ENCODE results near the gene PARM1.
A peak's percentile ranks its signal among the peaks of the same experiment; 100 is the strongest.

Gene PARM1, protein sequence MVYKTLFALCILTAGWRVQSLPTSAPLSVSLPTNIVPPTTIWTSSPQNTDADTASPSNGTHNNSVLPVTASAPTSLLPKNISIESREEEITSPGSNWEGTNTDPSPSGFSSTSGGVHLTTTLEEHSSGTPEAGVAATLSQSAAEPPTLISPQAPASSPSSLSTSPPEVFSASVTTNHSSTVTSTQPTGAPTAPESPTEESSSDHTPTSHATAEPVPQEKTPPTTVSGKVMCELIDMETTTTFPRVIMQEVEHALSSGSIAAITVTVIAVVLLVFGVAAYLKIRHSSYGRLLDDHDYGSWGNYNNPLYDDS

DNA sequence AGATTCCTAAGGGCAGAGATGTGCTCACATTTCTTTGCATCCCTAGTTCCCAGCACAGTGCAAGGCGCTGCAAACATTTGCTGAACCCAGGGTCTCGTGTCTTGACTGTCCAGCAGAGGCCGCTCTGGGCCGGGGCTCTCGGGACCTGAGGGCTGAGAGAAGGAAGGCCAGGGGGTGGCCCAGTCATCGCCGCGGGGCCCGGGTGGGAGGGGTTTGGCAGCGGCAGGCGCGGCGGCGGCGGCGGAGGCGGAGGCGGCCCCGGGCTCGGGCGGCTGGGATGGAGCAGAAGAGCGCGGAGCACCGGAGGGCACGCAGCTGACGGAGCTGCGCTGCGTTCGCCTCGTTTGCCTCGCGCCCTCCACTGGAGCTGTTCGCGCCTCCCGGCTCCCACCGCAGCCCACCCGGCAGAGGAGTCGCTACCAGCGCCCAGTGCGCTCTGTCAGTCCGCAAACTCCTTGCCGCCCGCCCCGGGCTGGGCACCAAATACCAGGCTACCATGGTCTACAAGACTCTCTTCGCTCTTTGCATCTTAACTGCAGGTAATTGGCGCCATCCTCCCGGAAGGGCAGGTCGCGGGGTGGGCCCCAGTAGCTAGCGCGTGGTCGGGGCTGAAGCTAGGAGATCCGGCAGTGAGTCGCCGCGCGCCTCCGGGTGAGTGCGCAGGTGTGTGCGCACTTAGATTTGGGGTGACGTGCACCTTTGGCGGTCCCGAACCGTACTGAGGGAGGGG lies at the start of gene PARM1:
Gene PARM1 (plus strand): TSS at position 285 of the 730 bp plus-strand sequence. CDS start 212 bp downstream, at position 497.
- peaks cover 27% of the 10 kb centered on the region for H3K27me3 Mint-ChIP-seq (ENCODE audit: low read depth)
- H3K4me3 Mint-ChIP-seq, result peak within 1 kb of the TSS; percentile 95 to 97 (median 96)
- H3K4me1 Mint-ChIP-seq, result peaks cover 25% of the 10 kb centered on the region
- H3K27ac Mint-ChIP-seq, result peak within 1 kb of the TSS; percentile 68 to 85 (median 84)
- peak; percentile 71 to 82 (median 82) for TF ChIP-seq CTCF (IDR thresholded peaks at IDR 0.05; ENCODE audit: unreplicated experiment in 3 of 3)
- no peaks in the 10 kb centered on the region for H3K36me3 Mint-ChIP-seq (ENCODE audit: low read depth)
- no peaks in the 10 kb centered on the region for H3K9me3 Mint-ChIP-seq

GRCh38 chr4:74884266-74884665 lies 48.6 kb upstream of the PARM1 start:
- TF ChIP-seq CTCF (IDR thresholded peaks at IDR 0.05; ENCODE audit: unreplicated experiment in 3 of 3), result no peak

DNA sequence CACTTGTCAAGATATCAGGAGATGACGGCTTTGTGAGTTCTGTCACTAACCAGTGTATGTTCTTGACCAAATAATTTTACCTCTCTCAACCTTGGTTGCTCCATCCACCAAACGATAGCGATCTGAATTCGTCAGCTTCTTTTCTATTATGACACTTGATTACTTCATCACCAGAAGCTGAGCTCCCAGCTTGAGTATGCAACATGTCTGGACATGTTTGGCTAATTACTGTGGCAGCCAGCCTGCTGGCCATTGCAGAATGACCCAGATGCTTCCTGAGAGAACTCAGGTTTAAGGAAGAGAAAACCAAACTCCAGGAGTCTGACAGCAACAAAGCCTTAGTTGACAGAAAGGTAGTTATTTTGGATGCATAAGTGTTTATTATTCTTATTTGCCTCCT lies 46.4 kb upstream of the PARM1 start:
- TF ChIP-seq CTCF (IDR thresholded peaks at IDR 0.05; ENCODE audit: unreplicated experiment in 3 of 3), result no peak
- Mint-ChIP-seq H3K4me3 (no peak overlapping the region), H3K4me1 (peaks cover 19% of the 10 kb centered on the region)

More at GRCh38 chr4:74884266-74884665, 48.6 kb upstream of the PARM1 start:
- no peaks in the 10 kb centered on the region for H3K9me3 Mint-ChIP-seq
- no peaks in the 10 kb centered on the region for H3K27me3 Mint-ChIP-seq (ENCODE audit: low read depth)
- H3K27ac Mint-ChIP-seq, result no peak overlapping the region
- no peak overlapping the region for H3K4me3 Mint-ChIP-seq
- H3K4me1 Mint-ChIP-seq, result peaks cover 4% of the 10 kb centered on the region
- H3K36me3 Mint-ChIP-seq (ENCODE audit: low read depth), result no peaks in the 10 kb centered on the region

GRCh38 chr4:74890341-74890740 lies 42.6 kb upstream of the PARM1 start:
- no peak for TF ChIP-seq CTCF (IDR thresholded peaks at IDR 0.05; ENCODE audit: unreplicated experiment in 3 of 3)
- H3K9me3 Mint-ChIP-seq, result no peaks in the 10 kb centered on the region
- H3K27ac Mint-ChIP-seq, result peak overlapping the region in 1 of 3 experiments; percentile 20
- H3K4me3 Mint-ChIP-seq, result no peak overlapping the region
- H3K36me3 Mint-ChIP-seq (ENCODE audit: low read depth), result no peaks in the 10 kb centered on the region
- no peaks in the 10 kb centered on the region for H3K27me3 Mint-ChIP-seq (ENCODE audit: low read depth)
- peaks cover 28% of the 10 kb centered on the region for H3K4me1 Mint-ChIP-seq

More for the DNA sequence above, 46.4 kb upstream of the PARM1 start:
- no peaks in the 10 kb centered on the region for H3K36me3 Mint-ChIP-seq (ENCODE audit: low read depth)
- H3K27ac Mint-ChIP-seq, result no peak overlapping the region
- H3K9me3 Mint-ChIP-seq, result no peaks in the 10 kb centered on the region
- no peaks in the 10 kb centered on the region for H3K27me3 Mint-ChIP-seq (ENCODE audit: low read depth)

- H3K27me3 Mint-ChIP-seq (ENCODE audit: low read depth), result no peaks in the 10 kb centered on the region
- no peaks in the 10 kb centered on the region for H3K9me3 Mint-ChIP-seq
- TF ChIP-seq CTCF (IDR thresholded peaks at IDR 0.05; ENCODE audit: unreplicated experiment in 3 of 3), result no peak
- H3K36me3 Mint-ChIP-seq (ENCODE audit: low read depth), result no peaks in the 10 kb centered on the region
- H3K4me3 Mint-ChIP-seq, result no peak overlapping the region
- peaks cover 28% of the 10 kb centered on the region for H3K4me1 Mint-ChIP-seq
- H3K27ac Mint-ChIP-seq, result peak overlapping the region; percentile 20 to 45 (median 43)
Observed at GRCh38 chr4:74891037-74891436, 41.9 kb upstream of the PARM1 start.
